GM10266 (cell line): ENCODE measurements around the gene CIP2A.

Experiments
- DNase-seq: peaks from one replicate; pipeline ENCODE4 v3.0.0; 2012; ENCODE audit errors: extremely low spot score
- CTCF ChIP-seq: IDR thresholded peaks from 2 replicates; pipeline ENCODE4 v1.5.1; 2012; ENCODE audit warnings: mild to moderate bottlenecking, low read depth; ENCODE audit not compliant: control insufficient read depth, insufficient read depth; ENCODE audit errors: missing control alignments

The CIP2A gene

GRCh38 chr3:108552267-108553159 is 36.7 kb downstream of the CIP2A start:
- no peak for DNase-seq
- TF ChIP-seq CTCF: peak; percentile 41

- no peak for TF ChIP-seq CTCF
- DNase-seq: no peak
These were observed 40.4 kb downstream of the CIP2A start for GRCh38 chr3:108548886-108549285.

GRCh38 chr3:108548304-108548703 is 40.9 kb downstream of the CIP2A start:
- DNase-seq: no peak
- TF ChIP-seq CTCF: no peak

- no peak for DNase-seq
- TF ChIP-seq CTCF: no peak
These were observed 42.5 kb downstream of the CIP2A start for GRCh38 chr3:108546692-108547091.

DNA sequence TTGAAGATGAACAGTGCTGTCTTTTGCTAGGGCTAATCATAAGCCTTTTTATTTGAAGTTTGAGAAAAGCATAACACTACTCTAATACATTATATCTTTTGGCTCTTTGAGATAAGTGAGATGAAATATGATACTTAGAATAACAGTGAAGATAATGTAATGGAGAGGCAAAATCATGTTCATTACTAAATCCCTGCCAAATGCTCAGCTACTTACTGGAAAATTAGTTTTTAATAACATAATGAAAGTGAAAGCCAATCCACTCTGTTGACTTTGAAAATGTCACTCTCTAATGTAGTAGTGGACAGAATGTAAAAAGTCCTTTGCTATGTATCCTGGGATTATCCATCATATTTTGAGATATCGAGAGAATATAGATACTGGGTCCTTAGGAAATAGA is 43.0 kb downstream of the CIP2A start:
- DNase-seq: no peak
- no peak for TF ChIP-seq CTCF

DNA sequence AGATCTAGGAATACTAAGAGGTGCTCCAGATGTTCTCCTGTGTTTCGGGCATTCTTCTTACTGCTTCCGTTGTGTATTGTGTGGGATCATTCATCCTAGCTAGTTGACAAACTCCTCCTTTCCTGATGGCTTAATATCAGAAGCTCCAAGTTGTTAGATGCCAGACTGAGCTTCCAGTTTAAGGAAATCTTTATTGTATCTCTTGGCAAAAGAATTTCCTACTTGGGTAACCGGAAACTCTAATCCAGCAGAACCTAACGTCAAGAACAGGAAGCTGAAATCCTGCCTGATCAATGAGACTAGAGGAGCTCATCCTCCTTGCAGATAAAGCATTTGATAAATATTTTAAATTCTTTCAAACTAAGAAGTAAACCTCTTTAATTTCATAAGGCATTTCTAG is 51.2 kb downstream of the CIP2A start:
- TF ChIP-seq CTCF: no peak
- DNase-seq: no peak
